K562 (cell line): ENCODE measurements around the gene ANO1. TPM values are rescaled to one million over a fixed set of nuclear protein-coding genes. Genes with fewer than 3 reads are reported as not detected.

Experiments used
- ATAC-seq: fragments of 200-7000 bp; cut with Tn5 transposase; 3 replicates; pipeline ENCODE4 v1.9.1; 2020; ENCODE audit warnings: moderate library complexity
- BruUV-seq: library from RNA; stranded (reverse); fragments of 400-500 nt; replicated peaks from 2 replicates; lab custom pipeline; 2021; lab: Mats Ljungman, UMichigan
- CTCF ChIA-PET: fragments of 300-600 bp; formaldehyde crosslinking; extraction: SDS; loops from one replicate; lab custom pipeline; 2021; ENCODE audit warnings: low intra/inter-chr PET ratio; lab: Yijun Ruan, JAX
- POLR2A ChIA-PET: fragments of 300-600, 350-650 bp; sonication (Branson Sonifier 250); formaldehyde crosslinking; extraction: SDS; loops from one replicate; lab custom pipeline; 2021; ENCODE audit warnings: antibody characterized with exemption, inconsistent platforms; lab: Yijun Ruan, JAX
- DNase-seq, 4 experiments: peaks; one replicate each; pipeline versions ENCODE4 v3.0.0 to v3.0.0-alpha.2; 2011 to 2018; ENCODE audit warnings: low spot score in 3 of 4, mixed read lengths in 3 of 4; ENCODE audit errors: extremely low read depth in 1 of 4
- FAIRE-seq: peaks from 2 replicates; lab custom pipeline; 2011; peaks lifted over from hg19 to GRCh38; lab: Jason Lieb, UNC
- H2AFZ ChIP-seq: 2 replicates; pipeline ENCODE4 v1.6.0; 2011; ENCODE audit warnings: low read depth, low read length, control low read depth, inconsistent platforms
- H3K27ac ChIP-seq: fragments of 200-600 bp; 3 replicates; pipeline ENCODE4 v1.8.0; 2011; ENCODE audit warnings: low read depth, mild to moderate bottlenecking, control low read depth, inconsistent platforms, low read length, moderate library complexity, mixed read lengths; ENCODE audit errors: extremely low read depth
- H3K27me3 ChIP-seq, 2 experiments: fragments of 300-600 bp in 1 of 2; 2 replicates in 1 of 2; 3 replicates in 1 of 2; pipeline versions ENCODE4 v1.6.0 to v1.8.0; 2011; ENCODE audit warnings: inconsistent platforms in 2 of 2, low read length in 2 of 2, mild to moderate bottlenecking in 1 of 2, mixed read lengths in 1 of 2, moderate library complexity in 1 of 2; ENCODE audit not compliant: control insufficient read depth in 2 of 2, insufficient read depth in 2 of 2
- H3K36me3 ChIP-seq: fragments of 300-600 bp; 3 replicates; pipeline ENCODE4 v1.8.0; 2011; ENCODE audit warnings: mild to moderate bottlenecking, low read length, inconsistent platforms; ENCODE audit not compliant: control insufficient read depth, insufficient read depth
- H3K4me1 ChIP-seq, 2 experiments: fragments of 200-600 bp in 1 of 2; replicated peaks in 1 of 2; 2 replicates in 1 of 2; 3 replicates in 1 of 2; pipeline versions ENCODE4 v1.5.1 to v1.8.0; 2011; ENCODE audit warnings: inconsistent platforms in 2 of 2, low read length in 2 of 2, mild to moderate bottlenecking in 1 of 2, mixed read lengths in 1 of 2, moderate library complexity in 1 of 2; ENCODE audit not compliant: control insufficient read depth in 2 of 2, insufficient read depth in 2 of 2
- H3K4me2 ChIP-seq: 2 replicates; pipeline ENCODE4 v1.6.1; 2011; ENCODE audit warnings: low read length, control low read depth, inconsistent platforms, mixed read lengths; ENCODE audit not compliant: insufficient read depth
- H3K4me3 ChIP-seq: fragments of 200-600 bp; sonication (generic), shearing (Covaris generic); 2 replicates; pipeline ENCODE4 v1.5.1; 2016; ENCODE audit warnings: control low read depth, inconsistent platforms
- H3K79me2 ChIP-seq: fragments of 200-600 bp; 3 replicates; pipeline ENCODE4 v1.8.0; 2011; ENCODE audit warnings: low read length, inconsistent platforms; ENCODE audit not compliant: control insufficient read depth, insufficient read depth
- H3K9ac ChIP-seq, 2 experiments: 2 replicates each; pipeline versions ENCODE4 v1.6.0 to v1.6.1; 2011; ENCODE audit warnings: low read depth in 2 of 2, low read length in 2 of 2, control low read depth in 1 of 2, inconsistent platforms in 1 of 2, mild to moderate bottlenecking in 1 of 2, mixed read lengths in 1 of 2; ENCODE audit not compliant: insufficient read depth in 1 of 2
- H3K9me1 ChIP-seq: one replicate; pipeline ENCODE4 v1.6.0; 2011; ENCODE audit warnings: inconsistent platforms, mild to moderate bottlenecking, low read length, moderate library complexity; ENCODE audit not compliant: control insufficient read depth, insufficient read depth
- H3K9me3 ChIP-seq: replicated peaks from 2 replicates; pipeline ENCODE4 v1.5.1; 2011; ENCODE audit warnings: low read depth, low read length, inconsistent platforms; ENCODE audit not compliant: control insufficient read depth, insufficient read depth
- H4K20me1 ChIP-seq: replicated peaks from 2 replicates; pipeline ENCODE4 v1.6.1; 2011; ENCODE audit warnings: low read length, inconsistent platforms, mixed read lengths; ENCODE audit not compliant: control insufficient read depth, insufficient read depth
- ARID3A ChIP-seq: IDR thresholded peaks from 2 replicates; pipeline ENCODE4 v1.6.1; 2012; ENCODE audit warnings: low read depth, low read length, improper control_type of control experiment, borderline replicate concordance
- CBFA2T3 ChIP-seq: fragments of 450-650 bp; IDR thresholded peaks from 2 replicates; pipeline ENCODE4 v1.6.1; 2017
- CHD2 ChIP-seq: IDR thresholded peaks from 2 replicates; pipeline ENCODE4 v1.6.1; 2011; ENCODE audit warnings: low read depth, low read length
- DEAF1 ChIP-seq: fragments of 450-650 bp; formaldehyde crosslinking; IDR thresholded peaks from 2 replicates; pipeline ENCODE4 v1.4.0; 2020; ENCODE audit warnings: mild to moderate bottlenecking, moderate library complexity
- ILF3 ChIP-seq: fragments of 450-650 bp; IDR thresholded peaks from 2 replicates; pipeline ENCODE4 v1.6.1; 2018; ENCODE audit warnings: antibody characterized with exemption, mild to moderate bottlenecking, moderate library complexity, borderline replicate concordance
- KHSRP ChIP-seq: fragments of 450-650 bp; IDR thresholded peaks from 2 replicates; pipeline ENCODE4 v1.6.1; 2017
- L3MBTL2 ChIP-seq: fragments of 450-650 bp; IDR thresholded peaks from 2 replicates; pipeline ENCODE4 v1.6.1; 2016; ENCODE audit warnings: mild to moderate bottlenecking, moderate library complexity
- MIER1 ChIP-seq: fragments of 450-650 bp; IDR thresholded peaks from 2 replicates; pipeline ENCODE4 v1.6.1; 2016; ENCODE audit warnings: antibody characterized with exemption, mild to moderate bottlenecking, low read depth
- NCOA2 ChIP-seq, 2 experiments: fragments of 450-650 bp; IDR thresholded peaks; 2 replicates each; pipeline ENCODE4 v1.6.1; 2018; ENCODE audit warnings: mild to moderate bottlenecking in 2 of 2, moderate library complexity in 1 of 2; ENCODE audit not compliant: partially characterized antibody in 2 of 2
- PCBP1 ChIP-seq: fragments of 200-400 bp; formaldehyde crosslinking; IDR thresholded peaks from 2 replicates; pipeline ENCODE4 v1.6.1; 2018; ENCODE audit warnings: mild to moderate bottlenecking, low read depth, low read length; ENCODE audit not compliant: poor library complexity, severe bottlenecking
- PTRF ChIP-seq: fragments of 450-650 bp; IDR thresholded peaks from 2 replicates; pipeline ENCODE4 v1.6.1; 2016; ENCODE audit warnings: mild to moderate bottlenecking, missing genetic modification characterization, missing compliant biosample characterization
- SNIP1 ChIP-seq: fragments of 450-650 bp; IDR thresholded peaks from 2 replicates; pipeline ENCODE4 v1.7.1; 2017; ENCODE audit warnings: low read depth, mild to moderate bottlenecking
- SOX6 ChIP-seq: fragments of 450-650 bp; IDR thresholded peaks from 2 replicates; pipeline ENCODE4 v1.6.1; 2014; ENCODE audit warnings: mild to moderate bottlenecking
- TAF7 ChIP-seq: fragments of 450-650 bp; IDR thresholded peaks from 2 replicates; pipeline ENCODE4 v1.6.1; 2016; ENCODE audit warnings: missing genetic modification characterization, missing compliant biosample characterization
- U2AF1 ChIP-seq: fragments of 200-400 bp; formaldehyde crosslinking; optimal IDR thresholded peaks from 2 replicates; pipeline ENCODE3; 2017; ENCODE audit warnings: mild to moderate bottlenecking, low read depth, low read length, moderate library complexity
- XRCC4 ChIP-seq: IDR thresholded peaks from one replicate; pipeline ENCODE4 v1.6.1; 2011; ENCODE audit not compliant: insufficient read depth, insufficient read length; ENCODE audit errors: extremely low read depth
- ZNF324 ChIP-seq: fragments of 250-450 bp; sonication (Bioruptor Pico); IDR thresholded peaks from 2 replicates; pipeline ENCODE4 v1.4.0; 2020; ENCODE audit warnings: mild to moderate bottlenecking
- ZNF408 ChIP-seq: fragments of 250-450 bp; sonication (Bioruptor Pico); IDR thresholded peaks from 2 replicates; pipeline ENCODE4 v1.4.0; 2020; ENCODE audit warnings: low read depth, mild to moderate bottlenecking, moderate library complexity
- ZNF511 ChIP-seq: sonication (generic); formaldehyde crosslinking; IDR thresholded peaks from 2 replicates; pipeline ENCODE4 v1.8.0; 2022; ENCODE audit warnings: mild to moderate bottlenecking, missing genetic modification reagents
- ZNF79 ChIP-seq: fragments of 250-450 bp; sonication (Bioruptor Pico); IDR thresholded peaks from 2 replicates; pipeline ENCODE4 v1.4.0; 2020; ENCODE audit warnings: low read depth, mild to moderate bottlenecking, moderate library complexity
- WGBS: fragments of 100-300 bp; shearing (Covaris generic); methylation state at CpG from one replicate; pipeline ENCODE4 v1.1.6; 2016; ENCODE audit warnings: low coverage, mixed read lengths; ENCODE audit not compliant: insufficient coverage; ENCODE audit errors: missing lambda C conversion rate; 5-methylcytosine and 5-hydroxymethylcytosine counted together
- in situ Hi-C: fragments of 300-500 bp; cut with MboI; formaldehyde crosslinking; loops from 4 replicates; pipeline ENCODE4 v1.15.0; 2018; ENCODE audit warnings: inconsistent platforms, mixed read lengths
- intact Hi-C: fragments of 100-400 bp; cut with micrococcal nuclease; formaldehyde crosslinking; loops from 2 replicates; pipeline ENCODE4 v1.14.2; 2022
- polyA plus RNA-seq, 8 experiments: library from polyadenylated mRNA; depleted of rRNA in 4 of 8; stranded (reverse) in 5 of 8; unstranded in 3 of 8; fragments of >200 nt; fragmentation: Nextera tagmentation in 2 of 8; fragmentation: Illumina TruSeq in 1 of 8; extraction: Ambion mirVana in 2 of 8; extraction: Trizol in 1 of 8; gene quantifications; 2 replicates each; pipeline versions ENCODE4 v1.2.1 to v1.2.3, GENCODE V29; 2011 to 2014; ENCODE audit warnings: inconsistent platforms in 1 of 8, missing spikeins in 1 of 8
- total RNA-seq, 7 experiments: library from RNA; depleted of rRNA in 6 of 7; stranded (reverse); fragments of >200 nt in 6 of 7; fragmentation: Illumina TruSeq in 2 of 7; extraction: Trizol in 2 of 7; gene quantifications; 2 replicates each; pipeline versions ENCODE4 v1.2.1 to v1.2.3, GENCODE V29; 2011 to 2021; ENCODE audit warnings: low replicate concordance in 1 of 7

ANO1 gene
- total and polyA plus RNA-seq, 9 of the 15 experiments (the other 6 are each of a cell fraction or from before 2014, with no cell fraction given), result not detected

GRCh38 chr11:70066136-70066520 lies 12.0 kb upstream of the ANO1 start:
- Histone ChIP-seq H3K36me3 (no peaks in the 10 kb centered on the region), H4K20me1 (peaks cover 7% of the 10 kb centered on the region; the same call in 1 of the 2 replicates), H3K4me2 (no peak overlapping the region), H3K4me1 (no peaks in the 10 kb centered on the region; a peak in 1 of 5 replicates), H3K9ac (no peak overlapping the region), H3K27me3 (peaks cover 31 to 81% of the 10 kb centered on the region in 2 experiments), H3K9me3 (no peaks in the 10 kb centered on the region), H2AFZ (no peak overlapping the region), H3K9me1 (peaks cover 5% of the 10 kb centered on the region), H3K27ac (no peak overlapping the region), H3K79me2 (no peaks in the 10 kb centered on the region), H3K4me3 (no peak overlapping the region)
- BruUV-seq, result no TSS peak
- in situ Hi-C loops, result no loop called here
- ChIA-PET CTCF (no interaction called here), POLR2A (interaction anchor here (0.6 kb wide), 1 partner anchor 82 kb away, joined by 3 read pairs; no protein-coding TSS in a partner anchor)
- TF ChIP-seq CBFA2T3 (no peak), ARID3A (no peak), L3MBTL2 (no peak), TAF7 (tag) (no peak), PTRF (no peak), DEAF1 (CRISPR knock-in tag) (no peak), SNIP1 (no peak), U2AF1 (no peak), ZNF324 (CRISPR knock-in tag) (no peak), NCOA2 (IDR thresholded peaks at IDR 0.05; ENCODE audit: partially characterized antibody in 2 of 2) (no peak), SOX6 (no peak), CHD2 (no peak), MIER1 (no peak), ZNF408 (no peak), ZNF511 (CRISPR knock-in tag) (no peak), XRCC4 (no peak), ZNF79 (CRISPR knock-in tag) (no peak), ILF3 (no peak), PCBP1 (no peak), KHSRP (no peak)
- ATAC-seq (no peak), FAIRE-seq (no peak), DNase-seq (no peak)
- intact Hi-C loops, result no loop called here
- 0% methylated on average over 2 of the region's 2 CpGs for WGBS
